GM04503 (cell line): Measurements from ENCODE around the gene SPAG4.

ENCODE experiments used
- DNase-seq: peaks from one replicate; pipeline ENCODE4 v3.0.0-alpha.2; 2012; ENCODE audit warnings: low read depth

SPAG4 gene

DNA sequence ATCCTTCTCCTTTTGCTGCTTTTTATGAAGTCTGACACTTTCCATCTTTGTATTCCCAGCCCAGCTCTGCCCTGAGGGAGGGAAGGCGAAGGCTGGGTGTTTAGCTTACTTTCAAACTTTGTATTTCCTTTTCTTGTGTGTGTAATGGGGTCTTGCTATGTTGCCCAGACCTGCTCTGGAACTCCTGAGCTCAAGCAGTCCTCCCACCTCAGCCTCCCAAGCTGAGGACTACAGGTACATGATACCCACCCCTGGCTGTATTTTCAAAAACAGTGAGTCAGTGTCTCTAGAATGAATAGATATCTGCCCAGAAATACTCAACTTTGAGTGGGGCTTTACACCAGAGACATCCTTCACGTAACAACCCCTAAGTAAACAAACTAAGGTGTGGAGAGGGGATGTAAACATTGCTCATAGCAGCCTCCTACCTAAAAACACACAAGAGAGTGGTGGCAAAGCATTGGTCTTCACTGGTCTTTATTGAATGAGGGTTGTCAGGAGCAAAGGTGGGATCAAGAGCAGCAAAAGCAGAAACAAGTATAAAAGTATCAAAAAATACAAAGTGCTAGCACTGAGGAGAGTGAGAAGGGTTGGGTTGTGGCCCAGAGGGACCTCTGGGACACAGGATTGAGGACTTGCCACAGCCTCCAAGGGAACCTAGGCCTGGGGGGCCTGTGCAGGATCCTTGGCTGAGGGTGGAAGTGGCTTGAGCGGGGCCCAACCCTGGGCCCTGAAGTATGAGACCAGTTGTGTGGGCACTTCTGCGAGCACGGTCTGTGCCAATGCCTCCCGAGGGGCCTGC is 10.2 kb downstream of the SPAG4 start:
- DNase-seq, result no peak

- DNase-seq, result no peak
Observed at GRCh38 chr20:35626386-35627001, 10.9 kb downstream of the SPAG4 start.

GRCh38 chr20:35627121-35627520 is 11.5 kb downstream of the SPAG4 start:
- DNase-seq, result no peak

DNA sequence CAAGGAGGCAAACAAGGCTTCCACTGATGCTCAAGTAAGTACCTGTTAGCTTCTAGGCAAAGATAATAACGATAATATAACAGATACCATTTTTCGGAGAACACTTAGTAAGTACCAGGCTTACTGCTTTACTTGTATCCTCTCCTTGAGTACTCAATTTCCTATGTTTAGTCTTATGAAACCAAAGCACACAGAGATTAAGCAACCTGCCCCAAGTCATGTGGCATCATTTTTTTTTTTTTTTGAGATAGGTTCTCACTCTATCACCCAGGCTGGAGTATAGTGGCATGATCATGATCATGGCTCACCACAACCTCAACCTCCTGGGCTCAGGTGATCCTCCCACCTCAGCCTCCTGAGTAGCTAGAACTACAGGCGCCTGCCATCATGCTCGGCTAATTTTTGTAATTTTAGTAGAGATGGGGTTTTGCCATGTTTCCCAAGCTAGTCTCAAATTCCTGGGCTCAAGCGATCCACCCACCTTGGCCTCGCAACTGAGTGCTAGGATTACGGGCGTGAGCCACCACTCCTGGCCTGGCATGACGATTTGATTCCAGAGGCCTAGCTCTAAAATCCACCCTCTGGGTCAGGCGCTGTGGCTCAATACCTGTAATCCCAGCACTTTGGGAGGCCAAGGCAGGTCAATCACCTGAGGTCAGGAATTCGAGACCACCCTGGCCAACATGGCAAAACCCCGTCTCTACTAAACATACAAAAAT is 14.0 kb downstream of the SPAG4 start:
- DNase-seq, result no peak

- DNase-seq, result no peak
Observed at GRCh38 chr20:35630636-35631035, 15.0 kb downstream of the SPAG4 start.

DNA sequence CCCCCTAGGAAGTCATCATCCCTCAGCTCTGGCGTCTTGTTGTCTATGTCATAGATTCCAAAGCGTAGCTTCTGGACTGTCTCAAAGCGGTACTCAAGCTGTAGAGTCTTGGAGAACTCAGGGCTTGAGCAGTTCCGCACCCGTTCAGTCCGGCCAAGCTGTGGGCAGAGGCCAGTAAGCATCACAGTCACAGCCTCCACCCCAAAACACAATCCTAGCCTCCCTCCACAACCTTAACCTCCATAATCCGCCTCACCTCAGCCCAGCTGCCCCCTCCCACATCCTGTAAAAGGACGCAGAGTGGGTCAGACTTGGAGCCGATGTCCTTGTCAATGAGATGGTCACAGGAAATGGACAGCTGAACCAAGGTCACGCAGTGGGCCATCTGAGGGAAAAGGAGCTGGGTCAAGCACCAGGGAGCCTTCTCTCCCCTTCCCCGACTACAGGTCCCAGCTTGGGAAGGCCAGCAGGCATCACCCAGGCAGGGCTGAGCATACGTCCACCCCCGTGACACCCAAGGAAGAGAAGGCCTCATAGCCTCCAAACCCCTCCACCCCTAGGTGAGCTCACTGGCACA is 17.0 kb downstream of the SPAG4 start:
- DNase-seq, result no peak

- DNase-seq, result no peak
Observed at GRCh38 chr20:35635652-35636051, 20.0 kb downstream of the SPAG4 start.

DNA sequence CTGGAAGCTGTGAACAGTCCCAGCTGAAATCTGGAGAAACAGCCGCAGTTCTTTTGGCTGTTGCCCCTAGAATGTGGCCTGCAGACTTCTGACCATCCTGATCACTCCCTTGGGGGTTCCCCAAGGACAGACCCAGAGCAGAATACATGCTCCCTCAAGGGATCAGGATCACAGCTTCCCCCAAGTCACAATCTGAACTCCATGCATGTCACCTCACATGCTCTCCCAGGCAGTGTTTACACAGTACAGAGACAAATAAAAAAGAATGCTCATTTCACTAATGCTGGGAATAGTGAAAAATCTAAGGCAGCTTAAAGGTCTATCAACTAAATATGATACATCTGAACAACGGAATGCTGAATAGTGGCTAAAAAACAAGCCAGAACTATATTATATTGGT is 20.5 kb downstream of the SPAG4 start:
- no peak for DNase-seq

DNA sequence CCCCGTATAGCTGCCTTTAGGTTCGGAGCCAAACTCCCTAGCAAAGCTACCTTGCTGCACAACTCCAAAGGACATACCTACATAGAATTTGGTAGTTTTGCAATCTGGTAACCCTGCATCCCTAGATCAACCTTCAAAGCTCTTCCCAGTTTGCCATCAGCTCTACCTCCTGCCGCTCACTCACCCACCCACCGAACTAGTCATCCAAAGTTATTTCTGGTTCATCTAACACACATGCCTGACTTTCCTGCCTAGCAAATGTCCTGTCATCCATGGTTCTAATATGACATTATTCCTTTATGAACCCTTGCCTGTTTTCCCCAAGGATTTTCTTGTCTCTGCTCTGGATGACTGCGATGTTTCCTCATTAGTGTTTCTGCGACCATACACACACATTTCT is 21.6 kb downstream of the SPAG4 start:
- DNase-seq, result no peak

DNA sequence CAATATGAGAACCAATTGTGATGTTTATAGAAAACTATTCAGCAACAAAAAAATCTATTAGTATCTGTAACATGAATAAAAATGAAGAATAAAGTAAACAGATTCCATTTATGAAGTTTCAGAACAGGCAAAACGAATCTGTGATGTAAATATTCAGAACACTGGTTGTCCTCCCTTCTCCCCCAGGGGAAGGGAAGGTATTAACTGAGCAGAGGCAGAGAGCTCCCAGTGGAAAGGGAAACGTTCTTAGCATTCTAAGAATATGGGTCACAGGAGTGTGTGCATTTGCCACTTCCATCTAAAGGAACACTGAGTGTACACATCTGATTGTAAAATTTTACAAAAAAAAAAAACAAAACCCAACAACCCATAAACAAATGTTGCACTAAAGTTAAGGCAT is 23.1 kb downstream of the SPAG4 start:
- DNase-seq, result no peak

GRCh38 chr20:35640724-35641123 is 25.1 kb downstream of the SPAG4 start:
- no peak for DNase-seq

- no peak for DNase-seq
Observed at GRCh38 chr20:35641743-35642142, 26.1 kb downstream of the SPAG4 start.

GRCh38 chr20:35643045-35643444 is 27.4 kb downstream of the SPAG4 start:
- no peak for DNase-seq

- DNase-seq, result no peak
Observed at GRCh38 chr20:35644806-35645205, 29.2 kb downstream of the SPAG4 start.

DNA sequence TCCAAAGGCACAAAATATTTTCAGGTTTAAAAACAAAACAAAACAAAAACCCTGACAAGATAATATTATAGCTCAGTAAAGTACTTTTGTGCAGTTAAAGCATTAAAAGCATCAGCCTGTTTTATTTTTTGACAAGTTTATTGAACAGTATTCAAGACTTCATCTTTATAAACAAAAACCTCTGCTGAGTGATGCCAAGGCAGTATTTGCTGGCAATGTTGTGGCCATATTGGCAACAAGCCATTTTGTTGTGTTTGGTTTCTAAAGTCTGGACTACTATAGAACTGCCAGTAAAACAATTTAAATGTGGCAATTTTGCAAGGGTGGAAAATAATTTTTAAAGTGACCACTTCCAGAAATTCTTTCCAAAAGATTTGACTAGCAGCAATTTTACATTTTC is 33.2 kb downstream of the SPAG4 start:
- DNase-seq, result no peak

- DNase-seq, result no peak
Observed at GRCh38 chr20:35650632-35651031, 35.0 kb downstream of the SPAG4 start.

DNA sequence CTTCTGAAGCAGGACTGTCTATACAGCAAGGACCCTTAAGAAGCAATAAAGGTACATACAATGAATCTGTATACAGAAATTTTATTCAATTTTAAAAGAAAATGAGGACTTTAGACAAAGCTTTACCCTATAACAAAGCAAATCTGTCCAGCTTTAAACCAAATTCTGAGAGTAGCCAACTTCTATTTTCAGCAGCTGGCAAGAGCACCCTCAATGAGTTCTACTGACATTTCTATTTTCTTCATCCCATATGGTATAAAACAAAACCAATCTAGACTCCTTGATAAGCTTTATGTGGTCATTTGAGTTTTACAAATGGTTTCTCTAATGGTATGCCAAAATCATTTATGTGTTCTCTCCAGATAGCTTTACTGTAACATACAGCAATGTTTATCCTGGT is 36.3 kb downstream of the SPAG4 start:
- DNase-seq, result no peak

DNA sequence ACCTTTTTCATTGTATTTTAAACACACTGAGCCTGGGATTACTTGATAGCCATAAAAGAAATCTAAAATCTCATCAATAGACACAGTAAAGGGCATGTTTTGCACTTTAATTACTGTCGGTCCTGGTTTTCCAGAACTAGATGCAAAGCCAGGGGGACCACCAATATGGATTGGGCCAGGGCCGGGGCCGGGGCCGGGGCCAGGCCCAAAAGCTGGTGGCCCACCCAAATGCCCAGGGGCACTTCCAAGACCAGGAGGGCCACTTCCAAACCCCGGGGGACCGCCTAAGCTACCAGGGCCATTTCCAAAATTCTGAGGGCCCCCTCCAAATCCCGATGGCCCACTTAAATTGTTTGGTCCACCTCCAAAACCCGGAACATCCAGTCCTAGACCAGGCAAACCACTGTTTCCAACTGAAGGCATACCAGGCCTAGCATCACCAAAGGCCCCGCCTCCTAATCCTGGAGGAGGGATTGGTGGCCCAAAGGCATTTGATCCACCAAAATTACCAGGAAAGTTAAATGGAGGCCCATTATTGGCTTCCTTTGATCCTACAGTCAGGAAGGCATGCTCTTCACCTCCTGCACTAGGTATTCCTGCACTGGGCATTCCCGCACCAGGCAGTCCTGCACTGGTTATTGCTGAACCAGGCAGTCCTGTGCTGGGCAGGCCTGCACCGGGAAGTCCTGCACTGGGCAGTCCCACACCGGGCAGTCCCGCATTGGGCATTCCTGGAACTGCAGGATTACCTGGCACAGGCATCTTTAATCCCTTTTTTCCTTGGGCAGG is 37.2 kb downstream of the SPAG4 start:
- no peak for DNase-seq

GRCh38 chr20:35653430-35653734 is 37.8 kb downstream of the SPAG4 start:
- DNase-seq, result no peak

- DNase-seq, result no peak
Observed at GRCh38 chr20:35653893-35654292, 38.3 kb downstream of the SPAG4 start.

DNA sequence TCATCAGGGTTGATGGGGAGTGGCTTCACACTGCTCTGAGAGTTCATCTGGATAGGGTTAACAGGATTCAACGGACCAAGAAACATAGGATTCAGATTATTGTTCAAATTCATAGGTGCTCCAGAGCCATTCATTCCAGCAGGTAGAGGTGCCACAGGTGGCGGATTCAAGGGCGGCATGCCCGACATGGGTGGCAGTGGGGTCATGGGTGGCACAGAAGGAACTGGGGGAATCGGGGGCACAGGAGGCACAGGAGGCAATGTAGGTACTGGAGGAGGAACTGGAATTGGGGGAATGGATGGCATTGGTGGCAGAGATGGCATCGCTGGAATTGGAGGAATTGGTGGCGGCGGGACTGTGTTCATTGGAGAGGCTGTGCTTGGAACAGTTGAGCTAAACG is 38.8 kb downstream of the SPAG4 start:
- DNase-seq, result no peak

GRCh38 chr20:35657271-35657670 is 41.6 kb downstream of the SPAG4 start:
- no peak for DNase-seq
